Measurements from ENCODE around the gene NABP1.

The NABP1 gene

GRCh38 chr2:191690327-191690726 is 12.4 kb downstream of the NABP1 start:
- ChIA-PET POLR2A (interaction anchor here (2.4 kb wide), 1 partner anchor 12 kb away, joined by 18 read pairs; the partner anchor contains the start of gene NABP1), CTCF (interaction anchor here (1.1 kb wide), 1 partner anchor 9 kb away, joined by 5 read pairs; no protein-coding TSS in a partner anchor)
- H3K4me3 ChIP-seq (ENCODE audit: low read depth, low read length), result no peak overlapping the region
- no peak for DNase-seq (ENCODE audit: low read depth, low spot score)
- no peak for TF ChIP-seq CTCF (IDR thresholded peaks at IDR 0.05; ENCODE audit: insufficient read depth, low read length, missing control alignments)

GRCh38 chr2:191691016-191691735 is 13.2 kb downstream of the NABP1 start:
- H3K4me3 ChIP-seq (ENCODE audit: low read depth, low read length), result no peak overlapping the region
- DNase-seq (ENCODE audit: low read depth, low spot score), result peak; percentile 60
- ChIA-PET POLR2A (interaction anchor here (1.0 to 1.7 kb wide), 3 partner anchors 11 to 109 kb away, joined by 3 to 4 read pairs (median 4); partner anchors contain the start of gene NABP1), CTCF (interaction anchor here (0.8 to 3.1 kb wide), 22 partner anchors 9 to 471 kb away, joined by 3 to 35 read pairs (median 4); partner anchors contain the start of gene NABP1)
- peak; percentile 73 for TF ChIP-seq CTCF (IDR thresholded peaks at IDR 0.05; ENCODE audit: insufficient read depth, low read length, missing control alignments)

GRCh38 chr2:191691898-191692297 is 14.0 kb downstream of the NABP1 start:
- no peak overlapping the region for H3K4me3 ChIP-seq (ENCODE audit: low read depth, low read length)
- TF ChIP-seq CTCF (IDR thresholded peaks at IDR 0.05; ENCODE audit: insufficient read depth, low read length, missing control alignments), result no peak
- no peak for DNase-seq (ENCODE audit: low read depth, low spot score)
- ChIA-PET CTCF (interaction anchor here (0.6 to 3.1 kb wide), 22 partner anchors 10 to 471 kb away, joined by 3 to 35 read pairs (median 4); partner anchors contain the start of gene NABP1), POLR2A (interaction anchor here (0.8 to 1.7 kb wide), 4 partner anchors 12 to 121 kb away, joined by 3 to 4 read pairs (median 4); partner anchors contain the start of gene NABP1)

GRCh38 chr2:191692502-191693115 is 14.7 kb downstream of the NABP1 start:
- TF ChIP-seq CTCF (IDR thresholded peaks at IDR 0.05; ENCODE audit: insufficient read depth, low read length, missing control alignments), result no peak
- ChIA-PET POLR2A (interaction anchor here (0.6 to 1.7 kb wide), 3 partner anchors 8 to 122 kb away, joined by 3 to 4 read pairs (median 3); partner anchors contain the start of gene NABP1), CTCF (interaction anchor here (0.6 to 3.1 kb wide), 8 partner anchors 11 to 139 kb away, joined by 3 to 35 read pairs (median 8); partner anchors contain the start of gene NABP1)
- no peak for DNase-seq (ENCODE audit: low read depth, low spot score)
- H3K4me3 ChIP-seq (ENCODE audit: low read depth, low read length), result no peak overlapping the region

- TF ChIP-seq CTCF (IDR thresholded peaks at IDR 0.05; ENCODE audit: insufficient read depth, low read length, missing control alignments), result no peak
- ChIA-PET CTCF (interaction anchor here (1.2 to 3.1 kb wide), 3 partner anchors 16 to 128 kb away, joined by 3 to 35 read pairs (median 13); partner anchors contain the start of gene NABP1), POLR2A (interaction anchor here (0.6 kb wide), 1 partner anchor 9 kb away, joined by 3 read pairs; no protein-coding TSS in a partner anchor)
- H3K4me3 ChIP-seq (ENCODE audit: low read depth, low read length), result no peak overlapping the region
- no peak for DNase-seq (ENCODE audit: low read depth, low spot score)
Measured at GRCh38 chr2:191693166-191693565, 15.2 kb downstream of the NABP1 start.
